GM23248 (cell line): Measurements from ENCODE around the gene H1-8.

ENCODE experiments used
- EZH2 ChIP-seq: fragments of 200-600 bp; sonication (generic); IDR thresholded peaks from 2 replicates; pipeline ENCODE4 v1.6.1; 2018; ENCODE audit warnings: antibody characterized with exemption, mild to moderate bottlenecking; ENCODE audit not compliant: insufficient read depth, poor library complexity, severe bottlenecking
- EZH2phosphoT487 ChIP-seq: fragments of 200-600 bp; sonication (generic); IDR thresholded peaks from 2 replicates; pipeline ENCODE4 v1.6.1; 2018; ENCODE audit warnings: antibody characterized with exemption, moderate library complexity, mild to moderate bottlenecking, low read depth; ENCODE audit not compliant: insufficient read depth

GRCh38 chr3:129575233-129575996 lies 32.4 kb downstream of the H1-8 start:
- TF ChIP-seq EZH2: no peak
- no peak for TF ChIP-seq EZH2phosphoT487
